CD4-positive, alpha-beta T cell treated with Interleukin-21 for 1 hour (primary cell): ENCODE results near the gene ARL4A.

Source experiments
- DNase-seq: peaks from one replicate; pipeline ENCODE4 v3.0.0-alpha.2; 2020

Gene ARL4A

DNA sequence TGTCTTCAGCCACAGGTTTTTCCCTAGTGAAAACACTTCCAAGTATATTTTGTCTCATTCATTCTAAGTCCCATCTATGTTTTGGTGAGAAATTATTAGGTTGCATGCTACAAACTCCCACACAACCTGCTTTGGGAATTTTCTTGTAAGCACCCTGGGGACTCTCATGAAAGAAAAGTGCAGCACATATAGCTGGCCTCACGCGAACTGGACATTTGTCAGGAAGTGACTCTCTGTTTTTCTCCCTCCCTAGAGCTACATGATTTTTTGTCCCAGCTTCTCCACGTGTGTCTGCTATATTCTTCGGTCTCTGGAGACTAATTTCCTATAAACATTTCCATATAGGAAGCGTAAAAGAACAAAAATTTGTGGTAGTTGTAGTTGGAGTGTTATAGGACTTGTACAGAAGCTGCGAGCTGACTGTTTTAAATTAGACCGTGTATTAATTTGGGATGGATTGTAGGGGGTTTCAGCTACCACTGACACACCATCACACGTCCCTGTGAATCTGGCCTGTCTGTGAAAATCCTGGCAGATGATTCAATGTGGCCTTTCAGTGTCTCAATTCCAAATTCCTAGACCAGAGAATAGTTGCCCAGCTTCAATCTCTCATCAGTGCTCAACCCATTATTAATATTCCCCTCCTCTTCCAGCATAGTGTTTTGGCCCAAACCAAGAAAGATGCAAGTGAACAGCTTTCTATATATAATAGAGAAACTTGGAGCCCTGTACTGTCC is 40.2 kb downstream of the ARL4A start:
- no peak for DNase-seq

DNA sequence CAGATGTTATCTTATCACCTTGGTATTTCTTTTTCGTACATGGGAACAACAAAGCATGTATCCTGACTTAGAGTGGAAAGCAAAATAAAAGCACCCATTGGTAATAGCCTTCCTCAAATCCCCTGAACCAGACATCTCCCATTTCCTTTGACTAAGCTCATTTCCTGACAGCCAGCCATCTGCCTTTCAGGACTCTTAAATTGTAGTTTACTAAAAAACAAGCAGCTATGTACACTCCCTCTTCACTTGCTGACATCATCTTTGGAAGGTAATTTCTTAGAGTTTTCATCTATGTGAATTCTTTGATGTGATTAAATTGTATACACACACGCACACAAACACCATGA is 40.7 kb downstream of the ARL4A start:
- DNase-seq, result no peak

DNA sequence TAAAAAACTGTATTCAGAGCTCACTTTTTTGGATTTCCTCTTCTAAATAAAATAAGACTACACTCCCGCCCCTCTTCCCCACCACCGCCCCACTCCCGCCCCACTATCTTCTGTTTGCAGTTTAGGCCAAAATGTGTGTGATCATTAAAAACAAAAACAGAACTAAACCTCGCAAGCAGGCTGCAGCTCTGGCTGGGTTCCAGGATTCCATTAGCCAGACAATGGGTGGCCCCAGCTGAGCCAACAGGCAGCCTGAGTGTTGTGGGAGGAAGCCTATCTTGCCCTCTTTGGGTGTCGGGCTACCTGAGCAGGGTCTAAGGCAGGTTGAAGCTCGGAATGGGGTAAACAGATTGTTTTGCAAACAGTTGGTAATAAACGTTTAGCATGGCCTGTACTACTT is 41.7 kb downstream of the ARL4A start:
- no peak for DNase-seq

DNA sequence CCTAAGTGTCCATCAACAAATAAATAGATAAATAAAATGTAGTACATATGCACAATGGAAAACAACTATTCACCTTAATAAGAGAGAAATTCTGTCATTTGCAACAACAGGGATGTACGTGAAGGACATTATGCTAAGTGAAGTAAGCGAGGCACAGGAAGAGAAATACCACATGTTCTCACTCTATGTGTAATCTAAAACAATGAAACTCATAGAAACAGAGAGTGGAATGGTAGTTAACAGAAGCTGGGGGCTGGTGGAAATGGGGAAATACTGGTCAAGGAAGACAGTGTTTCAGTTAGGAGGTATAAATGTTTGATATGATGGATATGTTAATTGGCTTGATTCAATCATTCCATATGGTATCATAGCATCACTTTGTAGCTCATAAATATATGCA is 43.1 kb downstream of the ARL4A start:
- no peak for DNase-seq

DNA sequence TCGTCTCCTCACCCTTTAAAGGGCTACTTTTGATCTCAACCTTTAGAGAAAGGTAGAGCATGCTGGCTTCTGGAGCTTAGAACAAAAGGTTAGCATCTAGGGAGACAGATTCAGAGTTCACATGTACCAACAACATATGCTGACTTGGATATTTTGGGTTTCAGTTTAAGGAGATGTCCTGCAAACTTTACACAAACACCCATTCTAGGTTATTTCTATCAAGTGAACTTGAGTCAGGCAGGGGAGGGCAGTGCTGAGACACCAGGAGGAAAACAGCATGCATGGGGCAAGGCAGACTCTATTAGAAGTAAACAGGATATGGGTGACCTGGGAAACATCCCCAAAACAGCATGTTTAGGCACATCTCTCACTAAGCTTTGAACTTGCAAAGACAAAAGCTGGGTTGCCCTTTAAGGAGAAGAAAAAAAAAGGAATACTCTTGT is 43.8 kb downstream of the ARL4A start:
- DNase-seq, result peak; percentile 39

DNA sequence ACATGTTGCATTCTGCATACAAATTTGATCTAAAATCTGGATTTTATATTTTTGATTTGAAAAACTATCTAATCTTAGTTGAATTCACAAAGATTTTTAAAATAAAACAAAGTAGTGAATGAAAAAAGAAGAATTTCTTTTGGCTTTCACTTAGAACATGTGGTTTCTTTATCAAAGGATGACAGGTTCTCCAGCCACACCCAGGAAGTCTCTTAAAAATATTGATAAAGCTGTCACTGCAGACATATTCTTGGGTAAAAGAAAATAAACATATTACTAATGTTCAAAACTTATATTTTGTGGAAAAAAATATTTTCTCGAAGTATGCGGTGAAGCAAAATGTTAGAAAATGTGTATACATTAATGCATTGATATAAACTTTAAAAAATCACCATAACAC is 44.3 kb downstream of the ARL4A start:
- DNase-seq, result peak; percentile 37

DNA sequence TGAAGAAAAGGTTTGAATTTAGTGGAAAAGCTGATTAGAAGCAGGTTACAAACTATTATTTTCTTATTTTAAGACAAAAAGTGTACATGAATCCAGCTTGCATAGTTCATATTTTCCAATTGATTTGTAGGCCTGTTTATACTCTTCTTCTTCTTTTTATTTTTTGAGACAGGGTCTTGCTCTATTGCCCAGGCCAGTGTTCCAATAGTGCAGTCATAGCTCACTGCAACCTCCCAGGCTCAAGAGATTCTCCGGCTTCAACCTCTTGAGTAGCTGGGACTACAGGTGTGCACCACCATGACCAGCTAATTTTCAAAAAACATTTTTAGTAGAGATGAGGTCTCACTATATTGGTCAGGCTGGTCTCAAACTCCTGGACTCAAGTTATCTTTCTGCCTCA is 45.0 kb downstream of the ARL4A start:
- DNase-seq, result no peak

DNA sequence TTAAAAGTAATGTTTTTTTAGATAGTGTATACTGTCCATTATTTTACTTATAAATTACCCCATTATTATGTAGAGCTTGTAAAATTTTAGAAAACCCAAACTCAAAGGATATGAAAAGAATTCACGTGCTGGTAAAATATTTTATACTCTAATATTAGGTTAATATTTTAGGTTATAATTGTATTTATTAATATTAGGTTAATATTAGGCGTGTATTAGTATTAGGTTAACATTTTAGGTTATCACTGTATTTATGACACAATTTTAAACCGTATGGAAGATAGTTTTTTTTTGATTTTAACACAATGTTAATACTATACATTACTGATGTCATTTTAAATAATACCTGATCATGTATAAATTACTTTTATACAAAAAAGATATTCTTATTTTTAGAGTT is 48.5 kb downstream of the ARL4A start:
- DNase-seq, result no peak

DNA sequence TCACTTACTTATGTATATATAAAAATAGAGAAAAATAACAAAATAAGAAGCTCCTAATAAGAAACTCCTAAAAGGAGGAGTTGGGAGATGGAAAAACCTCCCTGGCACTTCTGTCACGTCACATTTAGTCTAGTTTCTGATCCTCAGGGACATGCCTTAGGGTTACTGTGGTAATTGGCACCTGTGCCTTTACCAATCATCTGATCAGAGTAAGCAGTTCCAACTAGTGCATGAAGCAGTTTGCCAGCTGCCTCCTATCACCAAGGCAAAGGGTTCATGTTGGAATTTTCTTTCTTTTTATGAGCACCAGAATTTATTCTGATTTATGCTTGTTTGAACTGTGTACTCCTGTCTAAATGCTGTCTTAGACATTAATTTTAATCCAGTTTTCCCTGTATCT is 49.9 kb downstream of the ARL4A start:
- no peak for DNase-seq

DNA sequence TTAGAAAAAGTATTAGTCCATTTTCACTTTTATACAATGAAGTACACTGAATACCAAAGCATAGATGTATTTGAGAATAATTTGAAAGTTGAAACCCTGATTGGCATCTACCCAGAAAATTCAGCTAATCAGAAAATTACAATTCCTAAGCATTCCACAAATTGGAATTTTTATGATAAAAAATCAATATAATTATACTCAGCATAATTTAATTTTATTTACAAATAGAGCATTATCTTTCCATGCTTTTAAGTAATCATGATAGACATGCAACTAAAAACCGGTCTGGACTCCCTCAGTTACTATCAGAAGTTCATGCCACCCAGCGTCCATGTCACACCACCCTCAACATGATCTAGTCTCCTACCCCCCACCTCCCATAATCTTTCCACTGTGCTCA is 50.4 kb downstream of the ARL4A start:
- DNase-seq, result no peak

DNA sequence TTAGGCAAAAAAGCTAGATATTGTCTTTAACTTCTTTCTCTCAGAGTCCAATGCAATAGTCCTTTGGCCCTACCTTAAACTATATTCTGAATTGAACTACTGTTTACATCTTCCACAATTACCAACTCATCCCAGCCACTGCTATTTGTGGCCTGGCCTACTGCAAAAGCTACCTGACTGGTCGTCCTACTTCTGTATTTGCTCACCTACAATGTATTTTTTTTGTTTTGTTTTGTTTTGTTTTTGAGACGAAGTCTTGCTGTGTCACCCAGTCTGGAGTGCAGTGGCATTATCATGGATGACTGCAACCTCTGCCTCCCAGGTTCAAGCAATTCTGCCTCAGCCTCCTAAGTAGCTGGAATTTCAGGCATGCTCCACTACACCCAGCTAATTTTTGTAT is 51.2 kb downstream of the ARL4A start:
- no peak for DNase-seq
